Stimulated activated CD8-positive, alpha-beta memory T cell treated with anti-CD3 and anti-CD28 coated beads, Interleukin-7, amount 100 ng/mL, for 48 hours (primary cell): ENCODE measurements around the gene WNT7A.

ENCODE experiments used
- DNase-seq, 2 donors: peaks; one replicate each; pipeline ENCODE4 v3.0.0-alpha.2; 2020; ENCODE audit warnings: low read depth in 1 of 2; ENCODE audit errors: extremely low read depth in 1 of 2

WNT7A gene

DNA sequence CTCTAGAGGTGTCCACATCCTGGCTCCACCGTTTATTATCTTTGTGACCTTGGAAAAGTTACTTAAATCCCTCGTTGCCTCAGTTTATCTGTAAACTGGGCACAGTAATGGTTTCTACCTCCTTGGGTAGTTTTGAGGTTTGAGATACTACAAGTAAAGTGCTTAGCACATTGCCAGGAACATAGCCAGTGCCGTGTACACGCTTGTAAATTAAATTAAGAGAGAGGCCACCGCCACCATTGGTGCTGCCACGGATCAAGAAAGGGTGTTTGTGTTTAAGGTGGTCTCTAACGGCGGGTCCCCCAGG is 5.8 kb upstream of the WNT7A start:
- no peak for DNase-seq

DNA sequence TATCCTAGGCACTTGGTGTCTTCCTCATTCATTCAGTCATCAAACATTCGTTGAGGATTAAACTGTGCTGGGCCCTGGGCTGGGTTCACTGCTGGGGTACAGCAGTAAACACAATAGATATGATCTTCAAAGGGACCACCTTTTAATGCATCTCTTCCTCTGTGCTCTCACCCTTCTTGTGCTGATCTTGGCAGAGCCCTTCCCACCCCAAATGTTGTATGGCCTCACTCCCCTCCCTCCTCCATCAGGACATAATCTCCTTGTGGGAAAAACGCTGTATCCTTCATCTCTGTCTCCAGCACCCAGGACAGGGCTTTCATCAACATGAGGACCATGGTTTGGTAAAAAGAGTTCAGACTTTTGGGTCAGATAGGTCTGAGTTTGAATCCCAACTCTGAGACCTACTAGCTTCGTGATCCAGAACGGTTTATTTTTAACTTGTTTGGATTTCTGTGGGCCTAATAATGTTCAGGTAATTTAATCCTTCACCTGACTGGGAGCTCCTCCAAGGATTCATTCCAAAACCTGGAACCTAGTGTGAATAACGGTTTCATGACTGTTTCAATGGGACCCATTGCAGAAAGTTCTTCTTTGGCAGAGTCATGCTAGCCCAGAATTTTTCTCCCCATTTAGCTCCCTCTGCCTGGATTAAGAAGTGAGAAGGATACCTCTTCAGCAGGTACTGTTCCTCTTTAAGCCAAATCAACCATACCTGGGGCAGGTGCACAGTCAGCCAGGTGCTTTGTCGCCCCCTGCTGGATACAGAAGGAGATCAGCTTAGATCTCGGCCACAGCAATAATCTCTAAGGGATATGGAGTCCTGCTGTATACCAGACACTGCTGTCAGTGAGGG is 5.2 kb upstream of the WNT7A start:
- DNase-seq, result no peak

DNA sequence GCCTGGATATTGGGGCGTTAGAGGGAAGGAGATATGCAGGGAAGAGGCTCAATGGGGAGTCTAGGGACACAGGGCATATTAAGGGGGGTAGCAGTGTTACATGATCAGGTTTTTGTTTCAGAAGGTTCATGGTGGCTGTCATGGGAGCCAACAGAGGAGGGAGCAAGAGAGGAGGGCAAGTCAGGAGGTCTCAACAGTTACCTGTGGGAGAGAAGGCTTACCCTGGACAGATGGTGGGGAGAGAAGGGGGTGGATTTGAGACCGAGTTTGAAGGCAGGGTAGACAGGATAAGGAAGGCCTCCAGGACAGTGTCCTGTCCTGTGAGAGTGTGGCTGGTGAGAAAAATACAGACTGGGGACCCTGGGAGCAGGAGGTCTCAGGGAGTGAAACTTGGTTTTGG is 3.8 kb upstream of the WNT7A start:
- no peak for DNase-seq

DNA sequence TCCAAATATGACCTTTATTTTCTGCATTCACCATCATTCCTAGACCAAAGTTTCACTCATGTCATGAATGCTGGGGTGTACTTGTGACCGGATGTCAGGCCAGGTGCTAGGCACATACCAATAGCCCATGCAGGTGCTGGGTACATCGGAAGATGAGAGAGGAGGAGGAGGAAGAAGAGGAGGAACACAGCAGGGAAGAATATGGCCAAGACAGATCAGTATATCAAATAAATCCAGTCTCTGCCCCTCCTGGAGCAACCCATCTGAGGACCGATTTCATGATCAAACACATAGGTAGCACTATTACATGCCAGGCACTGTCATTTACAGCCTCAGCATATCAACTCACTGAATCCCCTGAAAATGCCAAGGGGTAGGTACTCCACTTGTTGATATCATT is 3.0 kb upstream of the WNT7A start:
- no peak for DNase-seq

DNA sequence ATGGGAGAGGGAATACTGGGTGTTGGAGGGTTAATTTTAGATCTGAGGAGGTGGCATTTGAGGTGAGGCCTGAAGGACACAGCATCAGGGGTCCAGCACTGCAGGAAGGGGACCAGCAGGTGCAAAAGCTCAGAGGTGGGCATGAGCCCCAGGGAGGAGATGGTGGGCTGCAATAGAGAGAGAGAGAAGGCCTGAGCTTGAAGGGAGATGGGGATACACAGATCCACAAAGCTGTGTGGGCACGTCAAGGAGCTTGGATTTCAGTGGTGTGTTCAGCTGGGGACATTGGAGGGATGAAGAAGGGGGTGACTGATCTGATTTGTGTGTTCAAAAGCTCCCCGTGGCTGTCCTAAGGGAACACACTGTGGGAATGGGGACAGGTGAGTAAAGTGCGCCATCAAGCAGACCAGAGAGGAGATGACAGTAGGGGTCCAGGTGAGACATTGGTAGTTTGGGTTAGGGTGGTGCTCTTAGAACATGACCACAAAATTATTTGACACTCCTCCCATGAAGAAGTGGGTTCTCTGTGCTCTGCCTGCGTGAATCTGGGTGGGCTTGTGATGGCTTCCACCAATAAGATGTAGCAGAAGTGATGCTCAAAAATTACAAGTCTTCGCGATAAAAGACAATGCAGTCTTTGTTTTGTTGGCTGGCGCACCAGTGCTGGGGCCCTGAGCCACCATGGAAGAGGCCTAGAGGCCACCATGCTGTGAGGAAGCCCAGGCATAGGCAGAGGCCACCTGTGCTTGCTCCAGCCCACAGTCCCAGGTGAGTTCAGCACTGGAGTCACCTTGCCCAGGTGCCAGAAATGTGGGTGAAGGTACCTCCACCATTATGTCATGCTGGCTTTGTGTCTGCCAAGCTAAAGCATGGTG is 1.9 kb upstream of the WNT7A start:
- no peak for DNase-seq

DNA sequence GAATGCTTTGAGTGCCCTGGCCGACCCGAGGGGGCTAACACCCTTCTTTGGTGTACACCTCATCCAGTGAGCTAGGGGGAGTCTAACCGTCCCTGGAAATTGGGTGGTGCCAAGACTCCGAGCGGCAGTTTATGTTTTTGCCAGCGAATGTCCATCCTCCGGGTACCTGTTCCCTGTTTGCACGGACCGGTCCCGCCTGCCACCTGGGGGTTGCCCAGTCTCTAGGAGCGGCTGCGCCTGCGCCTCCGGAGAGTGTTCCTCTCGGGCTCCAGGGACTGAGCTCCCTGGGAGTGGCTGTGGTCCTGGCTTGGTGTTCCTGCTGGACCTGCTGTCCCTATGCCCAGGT is 913 bp upstream of the WNT7A start:
- DNase-seq, result no peak

DNA sequence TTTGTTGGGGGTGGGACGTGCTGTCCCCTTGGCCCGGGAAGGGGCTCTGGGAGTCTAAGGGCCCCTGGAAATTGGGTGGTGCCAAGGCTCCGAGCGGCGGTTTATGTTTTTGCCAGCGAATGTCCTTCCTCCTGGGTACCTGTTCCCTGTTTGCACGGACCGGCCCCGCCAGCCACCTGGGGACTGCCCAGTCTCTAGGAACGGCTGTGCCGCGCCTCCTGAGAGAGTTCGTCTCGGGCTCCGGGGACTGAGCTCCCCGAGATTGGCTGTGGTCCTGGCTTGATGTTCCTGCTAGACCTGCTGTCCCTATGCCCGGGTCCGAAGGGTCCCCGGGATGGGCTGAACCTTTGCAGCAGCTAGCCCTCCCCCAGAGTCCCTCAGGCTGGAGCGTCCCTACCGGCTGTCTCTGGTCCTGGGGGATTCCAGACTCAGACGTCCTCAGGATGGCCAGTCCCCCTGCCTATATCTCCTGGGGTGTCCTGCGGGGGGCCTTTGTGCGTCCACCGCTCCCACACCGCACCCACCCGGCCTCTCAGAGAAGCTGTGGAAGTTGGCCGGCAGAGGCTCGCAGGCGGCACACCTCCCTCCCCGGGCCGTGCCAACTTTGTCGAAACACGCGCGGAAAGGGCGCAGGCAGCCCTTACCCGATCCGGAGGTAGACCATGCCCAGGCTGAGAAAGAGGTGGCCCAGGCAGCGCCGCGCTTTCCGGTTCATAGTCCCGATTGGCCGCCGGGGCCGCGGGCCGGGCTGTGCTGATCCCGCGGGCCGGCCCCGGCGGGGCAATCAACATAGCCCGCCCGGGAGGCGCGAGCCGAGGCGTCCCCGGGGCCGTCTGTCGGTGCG is 547 bp downstream of the WNT7A start:
- DNase-seq, result no peak

DNA sequence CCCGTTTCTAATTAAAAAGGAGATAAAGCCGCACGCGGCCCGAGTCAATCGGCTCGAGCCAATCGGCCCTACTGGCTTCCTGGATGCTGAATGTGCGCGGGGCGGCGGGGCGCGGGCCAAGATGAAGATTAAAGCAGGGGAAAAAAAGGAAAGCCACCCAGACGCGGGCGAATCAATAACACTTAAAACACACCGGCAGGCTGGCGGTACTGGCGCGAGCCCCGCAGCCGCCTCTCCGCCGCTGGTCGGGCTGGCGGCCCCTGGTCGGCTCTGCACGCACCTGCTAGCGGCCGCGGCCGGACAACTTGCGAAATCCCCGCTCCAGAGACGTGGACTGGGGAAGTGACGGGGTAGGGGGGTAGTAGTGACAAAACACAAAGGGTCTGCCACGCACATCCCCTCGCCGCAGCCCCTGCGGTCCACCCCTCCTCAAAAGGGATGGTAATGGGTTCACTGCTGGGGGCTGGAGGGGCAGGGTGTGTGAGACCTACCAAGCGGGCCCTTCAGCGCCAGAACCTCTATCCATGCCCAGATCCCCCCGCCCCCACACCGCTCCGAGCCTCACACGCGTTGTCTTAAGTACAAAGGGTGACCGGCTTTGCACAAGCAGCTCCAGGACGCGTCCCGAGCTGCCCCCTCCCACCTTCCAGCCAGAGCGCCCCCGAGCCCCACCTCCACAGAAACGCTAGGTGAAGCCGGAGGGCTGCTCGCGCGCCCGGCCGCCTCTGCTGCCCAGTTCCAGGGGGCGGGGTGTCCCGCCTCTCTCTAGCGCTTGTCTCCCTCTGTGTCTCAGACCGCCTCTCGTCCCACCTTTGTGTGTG is 1.4 kb downstream of the WNT7A start:
- no peak for DNase-seq

DNA sequence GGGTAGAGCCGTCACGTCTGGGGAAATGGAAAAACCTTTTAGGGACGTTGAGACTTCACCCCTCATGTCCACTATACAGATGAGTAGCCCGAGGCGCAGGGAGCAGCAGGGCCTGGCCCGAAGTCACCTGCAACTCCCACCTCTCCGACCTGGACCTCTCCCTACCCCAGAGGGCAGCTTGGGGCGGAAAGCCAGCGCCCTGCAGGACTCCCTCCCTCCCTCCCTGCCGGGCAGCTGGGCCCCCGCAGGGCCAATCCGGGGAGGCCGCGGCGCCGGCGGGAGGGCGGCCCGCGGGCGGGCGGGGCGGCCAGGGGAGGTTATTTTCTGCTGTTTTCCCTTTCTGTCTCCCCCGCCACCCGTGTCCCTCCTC is 2.0 kb downstream of the WNT7A start:
- DNase-seq, result no peak

DNA sequence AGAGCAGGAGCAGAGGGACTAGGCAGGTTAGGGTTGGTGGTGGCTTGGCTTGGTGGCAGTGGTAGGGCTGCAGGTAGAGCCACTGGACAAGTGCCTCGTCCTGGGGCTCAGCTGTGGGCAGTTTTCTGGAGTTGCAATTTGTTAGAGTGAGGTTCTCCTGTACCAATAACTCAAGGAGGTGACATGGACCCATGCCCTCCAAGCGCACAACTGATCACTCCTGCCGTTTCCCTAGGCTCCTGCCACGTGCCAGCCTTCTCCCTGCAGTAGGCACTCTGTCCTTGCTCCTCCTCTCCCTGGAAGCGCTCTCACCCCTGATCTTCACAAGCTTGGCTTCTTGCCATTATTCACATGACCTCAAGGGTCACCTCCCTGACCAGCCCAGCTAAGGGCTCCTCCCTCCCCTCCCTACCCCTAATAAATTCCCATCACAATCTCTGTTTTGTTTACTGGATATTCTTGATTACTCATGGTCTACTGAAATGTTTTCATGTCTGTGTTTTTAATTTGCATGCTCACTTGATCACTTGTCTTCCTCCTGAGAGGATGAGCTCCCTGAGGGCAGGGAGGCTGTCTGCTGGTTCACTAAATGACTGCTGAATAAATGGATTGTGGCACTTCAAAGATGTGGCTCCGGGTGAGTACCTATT is 3.3 kb downstream of the WNT7A start:
- DNase-seq, result no peak

DNA sequence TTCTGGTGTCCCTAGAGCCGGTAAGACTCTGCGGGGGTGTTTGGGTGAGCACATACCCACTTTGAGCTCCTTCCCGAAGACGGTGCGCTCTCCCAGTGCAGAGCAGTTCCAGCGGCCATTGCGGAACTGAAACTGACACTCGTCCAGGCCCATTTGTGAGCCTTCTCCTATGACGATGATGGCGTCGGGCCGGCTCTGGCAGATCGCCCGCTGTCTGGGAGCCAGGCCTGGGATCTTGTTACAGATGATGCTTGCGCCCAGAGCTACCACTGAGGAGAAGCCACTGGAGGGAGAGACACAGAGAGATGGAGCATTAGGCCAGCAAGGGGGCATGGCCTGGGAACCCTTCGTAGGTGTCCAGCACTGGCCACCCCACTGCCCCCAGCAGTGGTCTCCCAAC is 5.0 kb downstream of the WNT7A start:
- DNase-seq, result no peak

DNA sequence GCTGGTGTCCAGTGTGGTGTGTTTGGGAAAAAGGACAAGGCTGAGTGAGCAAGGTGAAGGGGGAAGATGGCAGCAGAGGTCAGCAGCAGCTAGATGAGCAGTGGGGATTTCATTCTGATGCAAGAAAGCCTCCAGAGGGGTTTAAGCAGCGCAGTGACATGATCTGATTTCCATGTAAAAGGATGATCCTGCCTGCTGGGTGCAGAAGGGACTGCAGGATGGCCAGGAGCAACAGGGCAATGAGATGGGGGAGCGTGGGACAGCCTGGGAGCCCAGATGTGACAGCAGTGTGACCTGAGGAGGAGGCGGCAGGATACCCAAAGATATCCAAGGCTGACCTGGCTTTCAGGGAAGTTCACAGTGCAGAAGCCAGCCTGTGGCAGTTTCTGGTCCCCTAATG is 6.1 kb downstream of the WNT7A start:
- no peak for DNase-seq

DNA sequence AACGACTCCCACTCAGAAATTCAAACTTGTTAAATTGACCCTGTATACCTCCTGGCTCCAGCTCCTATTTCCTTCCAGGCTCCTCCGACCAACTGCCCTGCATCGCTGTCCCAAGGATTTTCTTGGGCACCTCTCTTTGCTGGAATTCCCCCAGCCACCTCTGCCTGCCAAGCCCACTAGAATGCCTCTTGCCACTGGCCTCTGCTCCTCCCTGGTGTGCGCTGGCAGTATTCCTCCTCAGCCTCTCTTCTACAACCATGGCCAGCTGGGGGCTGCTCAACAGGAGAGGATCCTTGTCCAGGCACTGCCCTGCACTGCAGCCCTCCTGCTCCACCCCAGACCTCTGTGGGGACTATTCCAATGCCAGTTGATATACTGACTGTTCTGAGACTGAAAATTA is 7.4 kb downstream of the WNT7A start:
- DNase-seq, result no peak

DNA sequence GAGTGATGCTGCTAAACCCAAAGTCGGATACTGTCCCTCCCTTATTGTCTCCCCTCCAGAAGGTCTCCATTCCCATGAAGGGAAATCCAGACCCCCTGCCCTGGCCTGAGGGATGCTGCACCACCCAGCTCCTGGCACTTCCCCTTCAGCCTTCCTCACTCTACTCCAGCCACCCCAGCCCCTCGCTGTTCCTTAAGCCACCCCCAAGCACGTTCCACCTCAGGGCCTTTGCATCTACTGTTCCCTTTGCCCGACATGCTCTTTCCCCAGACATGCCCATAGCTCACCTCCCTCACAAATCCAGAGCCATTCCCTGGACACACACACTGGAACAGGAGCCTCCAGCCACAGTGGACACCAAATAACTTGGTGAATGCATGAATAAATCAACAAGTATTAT is 8.1 kb downstream of the WNT7A start:
- no peak for DNase-seq

DNA sequence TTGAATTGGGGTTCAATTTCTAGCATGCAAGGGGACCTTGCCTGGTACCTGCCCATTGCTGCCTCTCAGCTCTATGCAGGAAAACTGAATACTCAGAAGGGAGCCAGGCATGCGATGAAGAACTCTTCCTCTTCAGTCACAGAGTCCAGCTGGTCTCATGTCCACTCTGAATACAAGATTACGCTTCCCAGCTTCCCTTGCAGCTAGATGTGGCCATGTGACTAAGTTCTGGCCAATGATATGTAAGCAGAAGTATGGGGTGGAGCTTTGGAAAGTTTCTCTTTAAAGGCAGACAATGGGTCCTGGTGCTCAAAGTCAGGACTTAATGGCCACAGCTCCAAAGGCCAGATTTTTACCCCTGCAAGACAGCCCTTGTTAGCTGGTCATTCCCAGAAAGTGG is 9.0 kb downstream of the WNT7A start:
- no peak for DNase-seq

DNA sequence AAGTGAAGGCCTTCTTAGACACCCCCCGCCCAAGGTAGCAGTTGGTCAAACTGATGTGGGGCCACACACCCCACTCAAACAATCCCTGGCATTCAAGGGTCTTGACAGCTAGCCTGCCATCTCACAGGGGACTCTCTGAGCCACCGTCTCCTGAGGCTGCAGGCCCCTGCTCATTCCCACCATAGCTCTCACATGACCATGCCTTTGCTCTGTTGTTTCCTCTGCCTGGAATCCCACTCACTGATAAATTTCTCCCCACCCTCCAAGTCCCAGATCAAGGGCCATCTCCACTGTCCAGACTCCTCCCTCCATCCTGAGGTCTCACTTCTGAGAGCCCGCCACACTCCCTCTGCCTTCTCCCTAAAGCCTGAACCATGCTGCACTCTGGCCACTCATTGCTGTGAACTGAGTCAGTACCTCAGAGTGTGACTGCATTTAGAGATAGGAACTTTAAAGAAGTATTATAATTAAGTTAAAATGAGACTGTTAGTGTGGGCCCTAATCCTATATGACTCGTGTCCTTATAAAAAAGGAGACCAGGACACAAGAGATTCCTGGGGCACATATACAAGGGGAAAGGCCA is 10.0 kb downstream of the WNT7A start:
- DNase-seq, result no peak

DNA sequence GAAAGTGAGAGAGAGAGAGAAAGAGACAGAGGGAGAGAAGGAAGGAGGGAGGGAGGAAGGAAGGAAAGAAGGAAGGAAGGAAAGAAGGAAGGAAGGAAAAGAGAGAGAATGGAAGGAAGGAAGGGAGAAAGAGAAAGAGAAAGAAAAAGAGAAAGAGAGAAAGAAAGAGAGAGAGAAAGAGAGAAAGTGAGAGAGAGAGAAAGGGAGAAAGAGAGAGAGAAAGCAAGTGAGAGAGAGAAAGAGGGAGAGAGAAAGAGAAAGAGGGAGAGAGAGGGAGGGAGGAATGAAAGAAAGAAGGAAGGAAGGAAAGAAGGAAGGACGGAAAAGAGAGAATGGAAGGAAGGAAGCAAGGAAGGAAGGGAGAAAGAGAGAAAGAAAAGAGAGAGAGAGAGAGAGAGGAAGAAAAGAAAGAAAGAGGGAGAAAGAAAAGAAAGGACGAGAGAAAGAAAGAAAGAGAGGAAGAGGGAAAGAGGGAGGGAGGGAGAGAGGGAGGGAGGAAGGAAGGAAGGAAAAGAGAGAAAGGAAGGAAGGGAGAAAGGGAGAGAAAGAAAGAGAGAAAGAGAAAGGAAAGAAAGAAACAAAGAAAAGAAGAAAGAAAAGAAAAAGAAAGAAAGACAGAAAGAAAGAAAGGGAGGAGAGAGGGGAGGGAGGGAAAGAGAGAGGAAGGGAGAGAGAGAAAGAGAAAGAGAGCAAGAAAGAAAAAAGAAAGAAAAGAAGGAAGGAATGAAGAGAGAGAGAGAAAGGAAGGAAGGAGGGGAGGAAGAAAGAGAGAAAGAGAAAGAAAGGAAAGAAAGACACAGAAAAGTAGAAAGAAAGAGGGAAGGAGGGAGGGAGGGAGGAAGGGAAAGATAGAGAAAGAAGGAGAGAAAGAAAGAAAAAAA is 10.8 kb downstream of the WNT7A start:
- DNase-seq, result no peak

DNA sequence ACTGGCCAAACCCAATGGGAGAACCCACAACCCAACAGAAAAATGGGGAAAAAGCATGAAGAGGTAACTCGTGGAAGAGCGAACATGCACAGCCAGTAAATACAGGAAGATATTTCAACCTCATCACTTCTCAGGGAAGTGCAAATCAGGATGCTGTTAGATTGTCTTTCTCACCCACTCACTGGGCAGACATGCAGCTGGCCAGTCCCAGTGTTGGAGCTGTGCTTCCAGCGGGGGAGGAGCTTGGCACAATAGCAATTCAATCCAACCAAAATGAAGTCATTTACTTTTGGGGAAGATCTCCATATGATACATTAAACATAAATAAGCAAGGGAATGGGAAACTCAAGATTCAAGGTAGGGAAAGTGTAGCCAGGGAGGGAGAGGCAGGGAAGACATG is 12.1 kb downstream of the WNT7A start:
- no peak for DNase-seq
